ENCODE data around the gene APOA5.
"Not testable (repeated sequence)": the region's sequence is repeated elsewhere in the genome, so short reads cannot be mapped to it uniquely, and the experiment has no call there.

The APOA5 gene

GRCh38 chr11:116772443-116773202 is 19.1 kb downstream of the APOA5 start, which contains the start of gene BUD13:
Gene BUD13, minus strand, starts transcription at chr11:116772987. Its CDS starts 23 bp downstream, at chr11:116772964.
- DNase-seq, result peak; percentile 54 to 93 (median 86)

GRCh38 chr11:116771935-116772334 is 19.7 kb downstream of the APOA5 start:
- no peak for DNase-seq

- no peak for DNase-seq
These were observed 29.5 kb downstream of the APOA5 start for GRCh38 chr11:116762132-116762531.

- DNase-seq, result not testable (repeated sequence)
These were observed 35.6 kb downstream of the APOA5 start for GRCh38 chr11:116756044-116756443.

- DNase-seq, result no peak
These were observed 41.5 kb downstream of the APOA5 start for GRCh38 chr11:116750070-116750718.

- DNase-seq, result no peak
These were observed 49.6 kb downstream of the APOA5 start for GRCh38 chr11:116742104-116742503.

GRCh38 chr11:116740741-116741140 is 50.9 kb downstream of the APOA5 start:
- DNase-seq, result no peak

All from C1 segment of cervical spinal cord (tissue), 14 donors.